Rectal smooth muscle tissue (tissue), 1 donor: ENCODE measurements around the gene NSG1.

ENCODE experiments used
- H3K27ac ChIP-seq: one replicate; pipeline ENCODE4 v1.7.0; 2013; ENCODE audit warnings: low read depth, low read length, inconsistent platforms
- H3K27me3 ChIP-seq: one replicate; pipeline ENCODE4 v1.7.0; 2013; ENCODE audit warnings: low read length; ENCODE audit not compliant: control insufficient read depth, insufficient read depth
- H3K36me3 ChIP-seq: one replicate; pipeline ENCODE4 v1.7.0; 2013; ENCODE audit warnings: low read length; ENCODE audit not compliant: control insufficient read depth, insufficient read depth
- H3K4me1 ChIP-seq: one replicate; pipeline ENCODE4 v1.7.0; 2013; ENCODE audit warnings: low read length; ENCODE audit not compliant: control insufficient read depth, insufficient read depth
- H3K4me3 ChIP-seq: one replicate; pipeline ENCODE4 v1.7.0; 2013; ENCODE audit warnings: low read length
- H3K9ac ChIP-seq: one replicate; pipeline ENCODE4 v1.7.0; 2013; ENCODE audit warnings: low read length

The NSG1 gene

DNA sequence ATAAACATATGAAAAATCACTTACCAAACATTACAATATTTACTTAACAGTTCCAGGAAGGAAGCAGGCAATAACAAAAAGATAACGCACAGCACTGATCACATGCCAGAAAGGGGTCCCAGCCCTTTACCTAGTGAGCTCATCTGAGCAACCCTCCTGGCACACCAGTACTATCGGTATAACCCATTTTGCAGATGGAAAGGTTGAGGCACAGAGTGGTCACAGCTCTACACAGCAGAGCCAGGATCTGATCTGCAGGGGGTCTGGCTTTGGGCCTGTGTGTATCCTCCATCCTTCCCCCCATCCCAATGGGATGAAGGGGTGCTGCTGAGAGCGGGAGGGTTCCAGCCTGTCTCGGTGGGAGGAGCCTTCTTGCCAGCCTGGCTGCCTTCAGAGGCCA is 5.0 kb downstream of the NSG1 start:
- Histone ChIP-seq H3K27me3 (peaks cover 6% of the 10 kb centered on the region), H3K4me1 (no peaks in the 10 kb centered on the region), H3K4me3 (no peak overlapping the region), H3K36me3 (no peaks in the 10 kb centered on the region), H3K27ac (no peak overlapping the region), H3K9ac (no peak overlapping the region)

DNA sequence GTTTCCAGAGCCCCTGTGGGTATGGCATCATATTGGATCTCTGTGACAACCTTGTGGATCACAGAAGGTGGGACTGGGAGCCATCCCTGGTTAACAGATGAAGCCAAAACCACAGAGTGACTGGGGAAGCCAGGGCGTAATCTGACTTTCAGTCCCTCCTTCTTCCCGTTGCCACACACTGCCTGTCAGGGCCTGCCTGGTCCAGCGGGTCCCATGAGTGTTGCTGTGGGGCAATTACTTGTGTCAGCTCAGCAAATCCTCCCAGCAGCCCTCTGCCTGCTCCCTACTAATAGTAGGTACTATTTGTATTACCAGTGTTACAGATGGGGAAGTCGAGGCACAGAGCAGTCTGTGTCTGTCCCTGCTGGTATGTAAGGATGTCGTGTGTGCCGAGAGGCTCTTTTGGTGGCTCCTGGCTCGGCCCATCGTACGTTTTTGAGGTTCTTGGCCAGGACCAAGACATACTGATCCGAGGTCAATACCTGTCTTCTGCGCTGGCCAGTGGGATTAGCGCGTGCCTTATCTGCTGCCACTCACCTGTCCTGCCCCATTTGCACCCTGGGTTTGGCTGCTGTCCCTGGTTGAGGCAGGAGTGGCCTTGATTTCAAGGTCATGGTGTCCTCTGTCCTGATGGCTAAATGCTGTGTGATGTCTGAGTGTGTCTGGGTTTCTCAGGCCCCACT is 5.7 kb downstream of the NSG1 start:
- Histone ChIP-seq H3K9ac (no peak overlapping the region), H3K4me3 (no peak overlapping the region), H3K4me1 (no peaks in the 10 kb centered on the region), H3K27me3 (peaks cover 9% of the 10 kb centered on the region), H3K27ac (no peak overlapping the region), H3K36me3 (no peaks in the 10 kb centered on the region)

DNA sequence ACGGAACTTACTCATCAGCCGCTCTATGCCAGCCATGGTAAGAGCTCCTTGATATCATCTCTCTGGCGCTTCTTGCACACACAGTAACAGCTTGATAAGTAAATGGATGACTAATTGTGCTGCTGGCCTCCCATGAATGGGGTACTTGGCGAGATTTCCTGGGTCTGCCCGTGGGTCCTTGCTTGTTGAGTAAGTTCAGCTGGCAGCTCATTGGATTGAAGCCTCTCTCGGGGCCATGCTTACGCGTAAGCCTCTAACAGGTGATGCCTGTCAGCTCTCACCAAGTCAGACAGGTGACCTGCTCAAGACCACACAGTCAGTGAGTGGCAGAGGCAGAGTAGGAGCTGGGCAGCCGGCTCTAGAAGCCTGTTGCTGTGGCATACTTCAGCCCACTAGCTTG is 7.7 kb downstream of the NSG1 start:
- Histone ChIP-seq H3K36me3 (no peaks in the 10 kb centered on the region), H3K9ac (no peak overlapping the region), H3K4me1 (no peaks in the 10 kb centered on the region), H3K4me3 (no peak overlapping the region), H3K27me3 (peaks cover 9% of the 10 kb centered on the region), H3K27ac (no peak overlapping the region)

DNA sequence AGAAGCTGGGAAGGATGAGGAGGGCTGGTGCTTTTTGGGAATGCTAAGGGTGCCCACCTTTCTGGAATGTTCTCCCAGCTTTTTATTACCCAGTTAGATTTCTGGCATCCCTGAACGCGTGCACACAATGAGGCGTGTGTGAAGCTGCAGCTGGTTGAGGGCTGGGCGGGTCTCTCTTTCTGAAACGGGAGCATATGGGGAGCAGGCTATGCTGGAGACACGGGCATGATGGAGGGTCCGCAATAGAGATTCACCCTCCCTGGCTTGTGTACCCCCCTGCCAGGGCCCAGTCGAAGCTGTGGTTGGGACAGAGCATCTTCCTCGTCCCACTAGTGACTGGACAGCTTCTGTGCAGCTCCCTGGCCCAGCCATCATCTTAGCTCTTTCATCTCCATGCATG is 8.5 kb downstream of the NSG1 start:
- no peaks in the 10 kb centered on the region for H3K4me1 ChIP-seq
- H3K9ac ChIP-seq = no peak overlapping the region
- H3K36me3 ChIP-seq = no peaks in the 10 kb centered on the region
- no peak overlapping the region for H3K27ac ChIP-seq
- H3K27me3 ChIP-seq = peaks cover 9% of the 10 kb centered on the region
- H3K4me3 ChIP-seq = no peak overlapping the region

GRCh38 chr4:4395849-4396627 is 9.1 kb downstream of the NSG1 start:
- Histone ChIP-seq H3K36me3 (no peaks in the 10 kb centered on the region), H3K4me3 (no peak overlapping the region), H3K9ac (no peak overlapping the region), H3K4me1 (no peaks in the 10 kb centered on the region), H3K27me3 (peaks cover 9% of the 10 kb centered on the region), H3K27ac (no peak overlapping the region)

DNA sequence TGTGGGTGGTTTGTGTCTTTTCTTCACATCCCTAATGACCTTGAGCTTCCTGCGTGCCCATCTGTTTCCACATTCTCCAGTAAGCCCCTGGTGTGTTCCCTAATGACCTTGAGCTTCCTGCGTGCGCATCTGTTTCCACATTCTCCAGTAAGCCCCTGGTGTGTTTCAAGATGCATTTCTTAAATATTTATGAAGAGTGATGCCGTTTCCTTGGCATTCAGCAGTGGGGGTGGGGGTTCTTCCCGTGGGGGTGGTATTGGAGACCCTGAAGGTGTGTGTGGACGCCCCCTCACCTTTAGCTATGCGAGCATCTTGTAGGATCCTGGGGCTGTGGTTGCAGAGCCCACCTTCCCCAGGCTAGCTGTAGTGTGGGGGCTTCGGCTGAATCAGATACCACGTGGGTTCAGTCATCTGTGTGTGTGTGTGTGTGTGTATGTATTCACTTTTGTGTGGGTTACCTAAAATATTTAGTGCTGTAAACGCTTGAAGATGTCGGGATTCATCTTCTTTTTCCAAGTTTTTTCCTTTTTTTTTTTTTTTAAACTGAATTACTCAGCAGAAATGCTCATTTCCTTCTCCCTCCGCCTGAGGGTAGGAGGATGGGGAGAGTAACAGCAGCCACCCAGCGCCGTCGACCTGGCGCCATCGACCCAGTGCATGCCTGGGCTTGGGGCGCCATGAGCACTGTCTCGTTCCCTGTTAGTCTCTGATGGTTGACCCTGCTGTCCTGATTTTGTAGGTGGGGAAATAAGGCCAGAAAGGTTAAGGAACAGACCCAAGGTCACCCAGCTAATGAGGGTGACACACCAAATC is 9.9 kb downstream of the NSG1 start:
- H3K27me3 ChIP-seq = peaks cover 9% of the 10 kb centered on the region
- no peak overlapping the region for H3K27ac ChIP-seq
- no peaks in the 10 kb centered on the region for H3K4me1 ChIP-seq
- no peak overlapping the region for H3K4me3 ChIP-seq
- H3K9ac ChIP-seq = no peak overlapping the region
- H3K36me3 ChIP-seq = no peaks in the 10 kb centered on the region

DNA sequence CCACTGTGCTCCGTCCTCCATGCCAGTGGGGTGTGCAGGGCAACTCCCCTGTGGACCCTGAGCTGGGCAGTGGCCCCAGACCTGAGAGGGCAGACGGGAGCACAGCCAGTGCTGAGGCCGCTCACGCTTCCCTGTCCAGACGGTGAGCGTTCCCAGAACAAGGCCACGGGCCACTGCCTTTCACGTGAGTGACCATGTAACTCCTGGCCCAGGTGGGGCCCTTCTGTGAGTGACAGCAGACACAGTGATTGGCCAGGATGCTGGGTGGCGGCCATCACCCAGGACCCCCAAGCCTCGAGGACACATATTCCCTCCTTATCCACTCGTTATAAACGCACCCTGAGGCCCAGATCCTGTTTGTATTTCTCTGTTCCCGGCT is 10.5 kb downstream of the NSG1 start:
- H3K4me1 ChIP-seq = no peaks in the 10 kb centered on the region
- H3K4me3 ChIP-seq = no peak overlapping the region
- peaks cover 9% of the 10 kb centered on the region for H3K27me3 ChIP-seq
- no peak overlapping the region for H3K27ac ChIP-seq
- H3K36me3 ChIP-seq = no peaks in the 10 kb centered on the region
- H3K9ac ChIP-seq = no peak overlapping the region

DNA sequence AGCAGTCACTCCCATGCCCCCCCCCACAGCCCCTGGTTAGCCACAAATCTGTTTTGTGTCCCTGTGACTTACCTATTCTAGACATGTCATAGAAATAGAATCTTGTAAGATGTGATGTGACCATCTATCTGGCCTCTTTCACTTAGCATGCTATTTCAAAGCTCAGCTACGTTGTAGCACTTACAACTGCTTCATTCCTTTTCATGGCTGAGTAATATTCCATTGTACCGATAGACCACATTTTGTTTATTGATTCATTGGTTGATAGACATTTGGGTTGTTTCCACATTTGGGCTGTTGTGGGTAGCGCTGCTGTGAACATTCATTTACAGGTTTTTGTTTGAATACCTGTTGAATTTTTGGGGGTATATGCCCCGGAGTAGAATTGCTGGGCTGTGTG is 11.5 kb downstream of the NSG1 start:
- no peak overlapping the region for H3K27ac ChIP-seq
- H3K9ac ChIP-seq = no peak overlapping the region
- H3K36me3 ChIP-seq = no peaks in the 10 kb centered on the region
- peaks cover 8% of the 10 kb centered on the region for H3K27me3 ChIP-seq
- no peak overlapping the region for H3K4me3 ChIP-seq
- H3K4me1 ChIP-seq = no peaks in the 10 kb centered on the region

GRCh38 chr4:4401036-4401435 is 14.1 kb downstream of the NSG1 start:
- H3K27me3 ChIP-seq = peaks cover 3% of the 10 kb centered on the region

DNA sequence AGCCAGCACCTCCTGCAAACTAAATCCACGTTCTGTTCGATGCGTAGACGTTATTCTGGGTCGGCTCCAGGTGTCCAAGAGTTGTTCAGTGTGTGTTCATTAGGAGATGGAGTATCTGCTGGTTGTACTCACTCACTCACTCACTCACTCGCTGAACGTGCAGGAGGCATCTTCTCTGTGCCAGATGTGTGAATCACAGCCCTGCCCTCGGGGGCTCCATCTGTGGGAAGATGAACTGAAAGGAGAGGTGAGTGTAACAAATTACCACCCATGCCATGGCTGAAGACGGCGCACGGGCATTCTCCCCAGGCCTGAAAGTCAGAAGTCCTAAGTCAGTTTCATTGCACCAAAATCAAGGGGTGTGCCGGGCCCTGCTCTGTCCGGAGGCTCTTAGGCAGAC is 16.1 kb downstream of the NSG1 start:
- Histone ChIP-seq H3K27me3 (peaks cover 2% of the 10 kb centered on the region), H3K4me1 (no peaks in the 10 kb centered on the region), H3K9ac (no peak overlapping the region), H3K4me3 (no peak overlapping the region), H3K27ac (no peak overlapping the region), H3K36me3 (no peaks in the 10 kb centered on the region)

More at GRCh38 chr4:4401036-4401435, 14.1 kb downstream of the NSG1 start:
- Histone ChIP-seq H3K4me1 (no peaks in the 10 kb centered on the region), H3K36me3 (no peaks in the 10 kb centered on the region), H3K4me3 (no peak overlapping the region), H3K9ac (no peak overlapping the region), H3K27ac (no peak overlapping the region)

- Histone ChIP-seq H3K36me3 (no peaks in the 10 kb centered on the region), H3K27ac (no peak overlapping the region), H3K27me3 (peaks cover 2% of the 10 kb centered on the region), H3K9ac (no peak overlapping the region), H3K4me3 (no peak overlapping the region), H3K4me1 (no peaks in the 10 kb centered on the region)
Measured at GRCh38 chr4:4405358-4405962, 18.6 kb downstream of the NSG1 start.
